Measurements from ENCODE around the gene NHSL1.

NHSL1 gene

GRCh38 chr6:138491017-138491416, 8.3 kb downstream of the NHSL1 start:
- Mint-ChIP-seq H3K27me3 (ENCODE audit: low read depth, poor library complexity) (peaks cover 5% of the 10 kb centered on the region), H3K9me3 (no peaks in the 10 kb centered on the region), H3K4me3 (no peak overlapping the region), H3K4me1 (peaks cover 40% of the 10 kb centered on the region), H3K27ac (peak overlapping the region; percentile 36), H3K36me3 (ENCODE audit: low read depth) (peaks cover 19% of the 10 kb centered on the region)
- DNase-seq, result no peak
- no peak for TF ChIP-seq CTCF (IDR thresholded peaks at IDR 0.05)

GRCh38 chr6:138489846-138490245, 9.4 kb downstream of the NHSL1 start:
- H3K4me3 Mint-ChIP-seq, result no peak overlapping the region
- no peak for DNase-seq
- no peak overlapping the region for H3K27ac Mint-ChIP-seq
- no peaks in the 10 kb centered on the region for H3K9me3 Mint-ChIP-seq
- H3K27me3 Mint-ChIP-seq (ENCODE audit: low read depth, poor library complexity), result peaks cover 5% of the 10 kb centered on the region
- TF ChIP-seq CTCF (IDR thresholded peaks at IDR 0.05), result no peak
- peaks cover 52% of the 10 kb centered on the region for H3K4me1 Mint-ChIP-seq
- H3K36me3 Mint-ChIP-seq (ENCODE audit: low read depth), result peaks cover 12% of the 10 kb centered on the region

GRCh38 chr6:138487102-138487604, 12.1 kb downstream of the NHSL1 start:
- no peak overlapping the region for H3K27ac Mint-ChIP-seq
- peaks cover 35% of the 10 kb centered on the region for H3K4me1 Mint-ChIP-seq
- peaks cover 17% of the 10 kb centered on the region for H3K36me3 Mint-ChIP-seq (ENCODE audit: low read depth)
- TF ChIP-seq CTCF (IDR thresholded peaks at IDR 0.05), result no peak
- no peak overlapping the region for H3K4me3 Mint-ChIP-seq
- no peaks in the 10 kb centered on the region for H3K9me3 Mint-ChIP-seq
- no peak for DNase-seq
- peaks cover 5% of the 10 kb centered on the region for H3K27me3 Mint-ChIP-seq (ENCODE audit: low read depth, poor library complexity)

GRCh38 chr6:138486249-138487101, 12.8 kb downstream of the NHSL1 start:
- peak overlapping the region; percentile 39 for H3K4me3 Mint-ChIP-seq

GRCh38 chr6:138485586-138486248, 13.6 kb downstream of the NHSL1 start:
- no peak for TF ChIP-seq CTCF (IDR thresholded peaks at IDR 0.05)
- DNase-seq, result peak; percentile 23
- Mint-ChIP-seq H3K4me1 (peaks cover 29% of the 10 kb centered on the region), H3K9me3 (no peaks in the 10 kb centered on the region), H3K36me3 (ENCODE audit: low read depth) (peaks cover 17% of the 10 kb centered on the region), H3K27ac (peak overlapping the region; percentile 68), H3K27me3 (ENCODE audit: low read depth, poor library complexity) (peaks cover 2% of the 10 kb centered on the region), H3K4me3 (peak overlapping the region; percentile 66)

More at GRCh38 chr6:138486249-138487101, 12.8 kb downstream of the NHSL1 start:
- DNase-seq, result no peak
- H3K36me3 Mint-ChIP-seq (ENCODE audit: low read depth), result peaks cover 17% of the 10 kb centered on the region
- TF ChIP-seq CTCF (IDR thresholded peaks at IDR 0.05), result no peak
- H3K9me3 Mint-ChIP-seq, result no peaks in the 10 kb centered on the region
- H3K27ac Mint-ChIP-seq, result peak overlapping the region; percentile 50
- peaks cover 29% of the 10 kb centered on the region for H3K4me1 Mint-ChIP-seq
- peaks cover 5% of the 10 kb centered on the region for H3K27me3 Mint-ChIP-seq (ENCODE audit: low read depth, poor library complexity)

All from nephron progenitor cell (in vitro differentiated cells).